Stimulated activated CD8-positive, alpha-beta memory T cell treated with anti-CD3 and anti-CD28 coated beads, Interleukin-4, amount 100 ng/mL, for 4 hours (primary cell): ENCODE measurements around the gene SHLD1.
A peak's percentile ranks its signal among the peaks of the same experiment; 100 is the strongest.
"Not testable (repeated sequence)": the region's sequence is repeated elsewhere in the genome, so short reads cannot be mapped to it uniquely, and the experiment has no call there.

Experiments
- DNase-seq, 2 donors: peaks; one replicate each; pipeline ENCODE4 v3.0.0-alpha.2; 2020; ENCODE audit warnings: low read depth in 2 of 2, low spot score in 1 of 2

The SHLD1 gene

GRCh38 chr20:5749952-5750779, at the start of gene SHLD1:
Gene SHLD1, plus strand, starts transcription at chr20:5750401. Its CDS starts 22,465 bp downstream, at chr20:5772866.
- peak; percentile 59 to 63 for DNase-seq

DNA sequence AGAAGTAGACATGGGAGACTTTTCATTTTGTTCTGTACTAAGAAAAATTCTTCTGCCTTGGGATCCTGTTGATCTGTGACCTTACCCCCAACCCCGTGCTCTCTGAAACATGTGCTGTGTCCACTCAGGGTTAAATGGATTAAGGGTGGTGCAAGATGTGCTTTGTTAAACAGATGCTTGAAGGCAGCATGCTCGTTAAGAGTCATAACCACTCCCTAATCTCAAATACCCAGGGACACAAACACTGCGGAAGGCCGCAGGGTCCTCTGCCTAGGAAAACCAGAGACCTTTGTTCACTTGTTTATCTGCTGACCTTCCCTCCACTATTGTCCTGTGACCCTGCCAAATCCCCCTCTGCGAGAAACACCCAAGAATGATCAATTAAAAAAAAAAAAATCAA, 47.9 kb upstream of the SHLD1 start:
- not testable (repeated sequence) for DNase-seq

GRCh38 chr20:5703681-5704101, 46.5 kb upstream of the SHLD1 start:
- DNase-seq = no peak

DNA sequence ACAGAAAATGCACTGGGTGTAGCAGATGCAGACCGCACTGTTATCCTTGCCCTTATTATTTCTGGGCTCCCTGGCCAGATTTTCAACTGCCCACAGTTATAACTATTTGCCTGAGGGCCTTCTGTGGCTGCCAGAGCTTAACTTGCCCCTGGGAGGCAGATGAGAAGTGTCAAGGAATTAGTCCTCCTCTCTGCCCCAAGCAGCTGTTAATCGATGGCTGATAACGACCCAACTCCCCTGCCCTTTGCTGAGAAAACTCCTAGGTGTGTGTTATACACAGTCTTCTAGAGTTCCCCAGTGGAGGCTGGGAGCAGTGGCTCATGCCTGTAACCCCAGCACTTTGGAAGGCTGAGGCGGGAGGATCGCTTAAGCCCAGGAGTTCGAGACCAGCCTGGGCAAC, 44.4 kb upstream of the SHLD1 start:
- no peak for DNase-seq

GRCh38 chr20:5706797-5707196, 43.4 kb upstream of the SHLD1 start:
- DNase-seq = no peak

GRCh38 chr20:5710551-5710950, 39.6 kb upstream of the SHLD1 start:
- no peak for DNase-seq

GRCh38 chr20:5714261-5715041, 35.8 kb upstream of the SHLD1 start:
- DNase-seq = peak; percentile 31 to 37

GRCh38 chr20:5715071-5715841, 34.9 kb upstream of the SHLD1 start:
- DNase-seq = no peak

- no peak for DNase-seq
Observed at GRCh38 chr20:5716953-5717352, 33.2 kb upstream of the SHLD1 start.

DNA sequence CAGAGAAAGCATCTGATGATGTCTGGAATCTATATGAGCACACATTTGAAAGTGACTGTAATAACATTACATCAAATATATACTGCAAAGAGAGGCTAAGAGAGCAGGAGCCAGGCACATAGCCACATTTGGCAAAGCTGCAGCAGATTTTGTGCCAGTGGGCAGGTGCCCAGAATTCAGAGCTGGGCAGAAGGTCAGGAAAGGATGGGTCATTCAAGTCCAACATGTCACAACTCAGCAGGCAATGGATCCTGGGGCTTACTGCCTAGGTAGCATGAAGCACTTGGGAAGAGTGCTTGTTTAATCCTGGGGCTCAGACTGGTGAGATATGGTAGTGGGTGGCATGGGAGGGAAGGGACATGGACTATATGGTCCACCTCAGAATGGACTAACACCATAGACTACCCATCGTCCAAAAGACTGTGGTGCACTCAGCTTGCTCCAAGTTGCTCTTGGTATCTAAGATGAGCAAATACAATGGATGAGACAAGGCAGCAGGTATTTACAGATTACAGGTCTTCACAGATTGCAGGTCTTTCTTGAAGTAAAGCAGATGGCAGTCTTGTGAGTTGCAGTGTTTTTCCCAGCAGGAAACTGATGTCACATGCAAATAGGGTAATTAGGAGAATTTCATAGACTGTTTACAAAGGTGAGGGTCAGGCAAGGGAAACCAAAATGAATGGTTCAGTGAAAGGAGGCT, 31.2 kb upstream of the SHLD1 start:
- DNase-seq = no peak

- peak in 1 of 2 donors; percentile 8 for DNase-seq
Observed at GRCh38 chr20:5719861-5720403, 30.3 kb upstream of the SHLD1 start.

DNA sequence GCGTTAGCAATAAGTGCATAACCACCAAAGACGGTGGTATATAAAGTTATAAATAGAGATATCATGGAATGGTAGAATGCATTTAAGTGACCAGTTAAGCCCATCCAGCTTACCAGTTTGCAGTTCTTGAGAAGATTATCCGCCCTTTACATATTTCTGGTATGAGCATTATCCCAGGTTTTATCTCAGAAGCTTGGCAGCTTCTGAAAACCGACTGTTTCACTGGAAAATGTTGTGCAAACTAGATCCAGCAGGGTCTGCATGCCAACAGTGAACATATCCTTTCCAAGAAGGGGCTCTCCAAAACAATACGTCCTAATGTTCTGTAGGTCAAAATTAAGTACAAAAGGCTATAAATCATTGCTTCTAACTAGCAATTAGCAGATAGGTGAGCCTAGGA, 29.5 kb upstream of the SHLD1 start:
- DNase-seq = no peak

- not testable (repeated sequence) for DNase-seq
Observed at GRCh38 chr20:5721356-5721755, 28.8 kb upstream of the SHLD1 start.

- no peak for DNase-seq
Observed at GRCh38 chr20:5722927-5723326, 27.3 kb upstream of the SHLD1 start.

DNA sequence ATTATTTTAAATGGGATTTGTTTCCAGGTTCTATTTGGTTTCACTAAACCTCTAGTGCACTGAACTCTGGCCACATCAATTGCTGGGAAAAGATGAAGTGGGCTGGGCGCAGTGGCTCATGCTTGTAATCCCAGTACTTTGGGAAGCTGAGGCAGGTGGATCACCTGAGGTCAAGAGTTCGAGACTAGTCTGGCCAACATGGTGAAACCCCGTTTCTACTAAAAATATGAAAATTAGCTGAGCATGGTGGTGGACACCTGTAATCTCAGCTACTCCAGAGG, 25.1 kb upstream of the SHLD1 start:
- DNase-seq = not testable (repeated sequence)

DNA sequence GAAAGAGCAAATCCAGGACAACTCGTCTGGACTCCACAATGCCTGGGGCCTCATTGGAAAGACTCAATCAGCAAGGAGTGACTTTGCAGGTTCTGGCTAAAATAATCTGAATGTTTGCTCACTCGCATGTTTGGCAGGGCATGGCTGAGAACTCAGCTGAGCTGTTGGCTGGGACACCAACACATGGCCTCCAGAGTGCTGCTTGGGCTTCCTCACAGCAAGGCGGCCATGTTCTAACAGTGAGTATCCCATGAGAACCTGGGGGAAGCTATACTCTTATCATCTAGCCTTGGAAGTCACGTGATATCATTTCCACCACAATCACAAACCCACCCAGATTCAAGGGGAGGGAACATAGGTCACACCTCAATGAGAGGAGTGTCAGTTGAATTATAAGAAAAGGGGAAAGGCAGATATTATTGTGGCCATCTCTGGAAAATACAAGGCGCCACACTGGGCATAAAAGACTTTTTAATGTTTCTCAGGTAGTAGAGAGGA, 23.1 kb upstream of the SHLD1 start:
- no peak for DNase-seq

DNA sequence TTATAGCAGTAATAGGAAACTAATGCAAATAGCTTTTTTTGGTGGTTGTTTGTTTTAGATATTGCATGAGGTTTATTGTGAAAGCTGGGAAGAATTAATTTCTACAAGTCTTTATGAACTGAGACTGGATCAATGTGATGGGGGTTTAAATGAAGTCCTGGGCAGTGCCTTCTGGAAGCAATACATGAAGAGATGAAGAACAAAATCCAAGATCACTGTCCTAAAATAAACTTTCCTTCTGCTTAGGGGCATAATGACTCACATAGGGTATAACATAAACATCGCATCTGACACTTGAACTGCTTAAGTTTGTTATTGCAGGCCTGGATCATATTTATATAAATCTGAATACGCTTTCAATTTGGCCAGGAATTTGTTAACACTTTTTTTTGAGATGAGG, 20.9 kb upstream of the SHLD1 start:
- DNase-seq = no peak

GRCh38 chr20:5730131-5730530, 20.1 kb upstream of the SHLD1 start:
- no peak for DNase-seq

GRCh38 chr20:5731753-5732366, 18.3 kb upstream of the SHLD1 start:
- no peak for DNase-seq

DNA sequence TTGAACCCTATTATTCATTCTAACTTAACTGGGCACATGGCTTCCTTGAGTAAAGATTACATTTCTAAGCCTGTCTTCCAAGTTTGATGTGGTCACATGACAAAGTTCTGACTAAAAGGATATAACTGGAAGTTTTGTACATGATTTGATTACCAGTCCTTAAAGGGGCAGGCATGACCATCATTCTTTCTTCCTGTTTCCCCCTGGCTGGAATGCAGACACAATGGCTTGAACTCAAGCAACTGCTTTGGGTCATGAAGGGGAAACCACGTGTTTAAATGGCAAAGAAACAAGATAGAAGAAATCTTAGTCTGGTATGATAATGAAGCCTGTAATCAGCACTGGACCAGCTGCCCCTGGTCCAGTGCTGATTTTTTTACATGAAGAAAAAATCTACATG, 15.6 kb upstream of the SHLD1 start:
- no peak for DNase-seq
